Measurements from ENCODE around the gene HLCS. TPM values are rescaled to one million over a fixed set of nuclear protein-coding genes. Genes with fewer than 3 reads are reported as not detected.

HLCS gene
- total RNA-seq, 2 donors from 2014 or later, result 27.2 to 38.6 TPM

DNA sequence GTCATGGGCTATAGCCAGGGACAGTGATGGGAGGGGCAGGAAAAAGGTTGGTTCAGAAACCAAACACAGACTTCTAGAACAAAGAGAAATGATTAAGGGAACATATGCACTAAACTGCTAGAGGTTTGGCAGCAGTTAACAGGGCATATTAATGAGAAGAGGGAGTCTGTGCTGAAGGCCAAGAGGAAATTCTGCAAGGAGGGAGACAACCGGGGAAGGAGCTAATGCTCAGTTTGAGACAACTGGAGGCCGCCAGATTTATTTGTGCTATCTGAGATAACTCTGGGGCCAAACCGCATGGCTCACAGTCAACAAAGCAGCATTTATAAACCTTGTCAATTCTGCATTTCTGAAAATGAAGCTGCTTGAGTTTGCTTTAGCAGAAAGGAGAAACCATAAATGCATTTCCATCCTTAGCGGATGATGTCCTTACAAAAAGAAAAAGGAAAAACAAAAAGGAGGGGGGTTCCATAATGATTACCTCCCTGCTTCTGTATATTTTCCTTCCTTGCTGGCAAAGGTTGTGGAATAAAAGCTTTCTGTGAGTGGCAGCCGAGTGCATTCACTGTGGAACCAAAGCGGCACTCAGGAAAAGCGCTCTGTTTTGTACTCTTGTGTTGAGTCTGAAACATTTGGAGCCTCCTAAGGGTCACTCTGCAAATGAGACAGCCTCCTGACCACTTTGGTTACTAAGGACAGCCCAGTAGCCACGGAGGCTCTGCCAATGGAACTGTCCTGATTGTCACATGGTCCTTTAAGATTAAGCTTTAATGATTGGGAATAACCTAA is 197.2 kb downstream of the HLCS start:
- Histone ChIP-seq H3K9me3 (no peaks in the 10 kb centered on the region), H3K27ac (peak overlapping the region in 2 of 4 donors; percentile 4 to 10), H3K27me3 (no peaks in the 10 kb centered on the region), H3K4me1 (peaks cover 31% of the 10 kb centered on the region), H3K36me3 (replicated peaks in 1 of 2; ENCODE audit: insufficient read depth in 1 of 2, low read depth in 2 of 2) (no peaks in the 10 kb centered on the region), H3K4me3 (no peak overlapping the region)
- DNase-seq (no peak), ATAC-seq (no peak)
- WGBS, 2 donors, result 26 to 36% methylated on average over 8 of the region's 8 CpGs
- intact Hi-C loops (cut with DNase I), result no loop called here
- no peak for TF ChIP-seq POLR2A (IDR thresholded peaks at IDR 0.05)

DNA sequence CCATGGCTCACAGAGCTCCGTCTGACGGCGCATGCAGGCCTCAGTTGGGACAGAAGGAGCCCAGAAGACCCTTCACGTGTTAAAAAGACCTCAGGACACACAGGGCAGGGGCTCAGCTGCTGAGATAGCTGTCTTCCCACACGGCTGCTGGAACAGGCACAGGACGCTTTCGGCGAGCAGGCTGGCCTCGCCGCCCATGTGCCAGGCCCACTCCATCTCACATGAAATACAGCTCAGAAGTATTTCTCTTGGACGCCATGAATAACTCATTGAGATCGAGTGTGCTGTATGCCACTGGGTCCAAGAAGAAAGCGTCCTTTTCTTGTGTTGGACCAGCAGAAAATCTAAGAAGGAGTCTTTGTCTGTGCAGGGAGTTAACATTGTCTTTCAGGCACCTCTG is 198.0 kb downstream of the HLCS start:
- no peaks in the 10 kb centered on the region for H3K36me3 ChIP-seq (replicated peaks in 1 of 2; ENCODE audit: insufficient read depth in 1 of 2, low read depth in 2 of 2)
- DNase-seq (no peak), ATAC-seq (no peak)
- H3K4me3 ChIP-seq, result no peak overlapping the region
- TF ChIP-seq, protein P1, sequence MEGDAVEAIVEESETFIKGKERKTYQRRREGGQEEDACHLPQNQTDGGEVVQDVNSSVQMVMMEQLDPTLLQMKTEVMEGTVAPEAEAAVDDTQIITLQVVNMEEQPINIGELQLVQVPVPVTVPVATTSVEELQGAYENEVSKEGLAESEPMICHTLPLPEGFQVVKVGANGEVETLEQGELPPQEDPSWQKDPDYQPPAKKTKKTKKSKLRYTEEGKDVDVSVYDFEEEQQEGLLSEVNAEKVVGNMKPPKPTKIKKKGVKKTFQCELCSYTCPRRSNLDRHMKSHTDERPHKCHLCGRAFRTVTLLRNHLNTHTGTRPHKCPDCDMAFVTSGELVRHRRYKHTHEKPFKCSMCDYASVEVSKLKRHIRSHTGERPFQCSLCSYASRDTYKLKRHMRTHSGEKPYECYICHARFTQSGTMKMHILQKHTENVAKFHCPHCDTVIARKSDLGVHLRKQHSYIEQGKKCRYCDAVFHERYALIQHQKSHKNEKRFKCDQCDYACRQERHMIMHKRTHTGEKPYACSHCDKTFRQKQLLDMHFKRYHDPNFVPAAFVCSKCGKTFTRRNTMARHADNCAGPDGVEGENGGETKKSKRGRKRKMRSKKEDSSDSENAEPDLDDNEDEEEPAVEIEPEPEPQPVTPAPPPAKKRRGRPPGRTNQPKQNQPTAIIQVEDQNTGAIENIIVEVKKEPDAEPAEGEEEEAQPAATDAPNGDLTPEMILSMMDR (IDR thresholded peaks at IDR 0.05), result no peak
- TF ChIP-seq POLR2A (IDR thresholded peaks at IDR 0.05), result no peak
- no peaks in the 10 kb centered on the region for H3K27me3 ChIP-seq
- intact Hi-C loops (cut with DNase I), result no loop called here
- peaks cover 24% of the 10 kb centered on the region for H3K4me1 ChIP-seq
- H3K27ac ChIP-seq, result peak overlapping the region in 1 of 4 donors; percentile 4
- no peaks in the 10 kb centered on the region for H3K9me3 ChIP-seq
- 93 to 99% methylated on average over 11 to 13 of the region's 13 CpGs for WGBS, 2 donors

DNA sequence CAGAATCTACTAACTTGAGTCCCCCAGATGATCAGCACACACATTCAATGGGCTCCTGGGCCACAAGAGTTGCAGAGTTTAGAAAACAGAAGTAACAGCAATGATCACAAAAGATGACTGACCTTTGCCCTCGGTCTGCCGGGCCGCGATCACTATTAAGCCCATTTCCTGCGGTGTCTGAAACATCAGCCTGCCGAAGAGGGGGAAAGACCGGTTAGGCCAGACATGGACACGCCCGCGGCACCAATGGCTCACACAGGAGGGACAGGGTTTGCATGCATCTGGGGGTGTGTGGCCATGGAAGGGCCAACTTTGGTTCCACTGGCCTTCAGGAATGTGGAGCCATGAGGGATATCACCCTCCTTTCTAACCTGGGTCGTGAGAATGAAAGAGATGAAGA is 199.4 kb downstream of the HLCS start:
- no peak for DNase-seq
- H3K4me3 ChIP-seq, result no peak overlapping the region

DNA sequence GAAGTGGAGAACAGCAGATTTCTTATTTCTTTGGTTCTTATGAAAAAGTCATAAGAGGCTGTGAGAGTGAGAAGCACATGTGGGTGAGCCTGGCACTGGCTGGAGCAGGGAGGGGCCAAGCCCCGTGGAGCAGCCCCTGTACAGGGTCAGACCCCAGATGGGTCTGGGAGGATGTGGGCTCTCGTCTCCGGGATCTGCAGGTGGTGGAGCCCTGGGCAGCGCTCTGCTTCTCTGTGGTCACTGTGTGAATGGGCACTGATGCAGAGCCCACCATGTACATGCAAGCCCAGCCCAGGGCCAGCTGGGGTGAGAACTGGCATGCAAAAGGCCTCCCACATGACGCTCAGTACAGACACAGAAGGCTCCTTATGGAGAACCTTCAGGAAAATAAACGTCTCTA is 200.0 kb downstream of the HLCS start:
- 84 to 94% methylated on average over 3 to 6 of the region's 6 CpGs for WGBS, 2 donors
- intact Hi-C loops (cut with DNase I), result no loop called here
- no peak overlapping the region for H3K27ac ChIP-seq
- H3K27me3 ChIP-seq, result no peaks in the 10 kb centered on the region
- ATAC-seq, result no peak
- H3K4me3 ChIP-seq, result no peak overlapping the region
- no peaks in the 10 kb centered on the region for H3K36me3 ChIP-seq (replicated peaks in 1 of 2; ENCODE audit: insufficient read depth in 1 of 2, low read depth in 2 of 2)
- DNase-seq, result no peak
- TF ChIP-seq, protein P1 (IDR thresholded peaks at IDR 0.05), result no peak
- TF ChIP-seq POLR2A (IDR thresholded peaks at IDR 0.05), result no peak
- H3K9me3 ChIP-seq, result no peaks in the 10 kb centered on the region
- H3K4me1 ChIP-seq, result peaks cover 22% of the 10 kb centered on the region

More for the DNA sequence above, 199.4 kb downstream of the HLCS start:
- Histone ChIP-seq H3K36me3 (replicated peaks in 1 of 2; ENCODE audit: insufficient read depth in 1 of 2, low read depth in 2 of 2) (no peaks in the 10 kb centered on the region), H3K9me3 (no peaks in the 10 kb centered on the region), H3K4me1 (peaks cover 17% of the 10 kb centered on the region), H3K27me3 (no peaks in the 10 kb centered on the region), H3K27ac (no peak overlapping the region)
- TF ChIP-seq POLR2A (IDR thresholded peaks at IDR 0.05), result no peak
- TF ChIP-seq, protein P1 (IDR thresholded peaks at IDR 0.05), result no peak
- intact Hi-C loops (cut with DNase I), result no loop called here
- no peak for ATAC-seq
- WGBS, 2 donors, result 91 to 95% methylated on average over 11 of the region's 11 CpGs

DNA sequence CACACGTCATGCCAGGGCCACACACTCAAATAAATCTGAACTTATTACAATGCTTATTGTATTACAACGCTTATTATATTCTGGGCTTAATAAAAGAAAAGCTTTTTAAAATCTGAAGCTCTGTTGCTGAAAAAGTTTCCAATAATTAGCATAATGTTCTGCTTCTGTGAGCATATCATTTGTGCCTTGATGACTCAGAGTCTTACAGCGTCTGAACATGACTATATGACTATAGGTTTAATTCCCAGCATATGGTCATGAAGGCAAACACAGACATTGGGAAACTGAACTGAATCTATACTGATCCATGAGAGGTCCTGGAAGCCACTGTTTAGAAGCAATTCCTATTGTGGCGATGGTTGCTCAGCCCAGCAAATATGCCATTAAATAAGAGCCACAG is 201.2 kb downstream of the HLCS start:
- TF ChIP-seq, protein P1 (IDR thresholded peaks at IDR 0.05), result no peak
- TF ChIP-seq POLR2A (IDR thresholded peaks at IDR 0.05), result no peak
- Histone ChIP-seq H3K27me3 (no peaks in the 10 kb centered on the region), H3K9me3 (no peaks in the 10 kb centered on the region), H3K36me3 (replicated peaks in 1 of 2; ENCODE audit: insufficient read depth in 1 of 2, low read depth in 2 of 2) (no peaks in the 10 kb centered on the region), H3K4me3 (no peak overlapping the region), H3K27ac (no peak overlapping the region), H3K4me1 (peaks cover 24% of the 10 kb centered on the region)
- intact Hi-C loops (cut with DNase I), result no loop called here
- WGBS, 2 donors, result 79 to 95% methylated on average over 4 of the region's 4 CpGs
- no peak for ATAC-seq
- no peak for DNase-seq

Data from body of pancreas (tissue), 4 donors.